ENCODE measurements around the gene BBS2.

The BBS2 gene

GRCh38 chr16:56480776-56481467 is 38.9 kb downstream of the BBS2 start:
- Histone ChIP-seq H3K4me1 (ENCODE audit: insufficient read depth, low read length) (no peaks in the 10 kb centered on the region), H3K9me3 (ENCODE audit: low read length) (no peaks in the 10 kb centered on the region), H3K4me3 (ENCODE audit: low read length) (no peak overlapping the region), H2AFZ (ENCODE audit: low read depth, low read length) (no peak overlapping the region), H3K27me3 (ENCODE audit: insufficient read depth, low read length) (no peaks in the 10 kb centered on the region), H3K36me3 (ENCODE audit: insufficient read depth, low read length) (peaks cover 65% of the 10 kb centered on the region)

DNA sequence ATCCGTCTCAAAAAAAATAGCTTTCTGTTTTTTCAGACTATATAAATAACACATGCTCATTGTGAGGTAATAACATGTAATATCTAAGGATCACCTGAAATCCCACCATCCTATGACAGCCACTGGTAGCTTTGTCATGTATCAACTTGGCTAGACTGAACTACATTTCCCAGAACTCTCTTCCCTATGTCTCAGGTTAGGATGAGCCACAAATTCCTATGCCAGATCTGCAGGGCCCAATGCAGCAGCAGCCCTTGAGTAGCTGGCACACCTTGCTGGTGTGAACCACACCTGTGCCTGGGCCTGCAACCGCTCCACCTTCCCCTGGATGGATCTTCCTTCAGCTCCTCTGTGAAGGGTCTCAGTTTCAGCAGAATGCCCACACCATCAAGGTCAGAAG is 40.4 kb downstream of the BBS2 start:
- H3K4me3 ChIP-seq (ENCODE audit: low read length) = no peak overlapping the region
- H3K4me1 ChIP-seq (ENCODE audit: insufficient read depth, low read length) = no peaks in the 10 kb centered on the region
- H3K36me3 ChIP-seq (ENCODE audit: insufficient read depth, low read length) = peaks cover 66% of the 10 kb centered on the region
- no peak overlapping the region for H2AFZ ChIP-seq (ENCODE audit: low read depth, low read length)
- H3K27me3 ChIP-seq (ENCODE audit: insufficient read depth, low read length) = no peaks in the 10 kb centered on the region
- H3K9me3 ChIP-seq (ENCODE audit: low read length) = no peaks in the 10 kb centered on the region

- Histone ChIP-seq H3K27me3 (ENCODE audit: insufficient read depth, low read length) (no peaks in the 10 kb centered on the region), H3K9me3 (ENCODE audit: low read length) (no peaks in the 10 kb centered on the region), H3K4me1 (ENCODE audit: insufficient read depth, low read length) (no peaks in the 10 kb centered on the region), H3K36me3 (ENCODE audit: insufficient read depth, low read length) (peaks cover 69% of the 10 kb centered on the region), H3K4me3 (ENCODE audit: low read length) (no peak overlapping the region), H2AFZ (ENCODE audit: low read depth, low read length) (no peak overlapping the region)
Observed at GRCh38 chr16:56478281-56479049, 41.4 kb downstream of the BBS2 start.

- Histone ChIP-seq H2AFZ (ENCODE audit: low read depth, low read length) (no peak overlapping the region), H3K27me3 (ENCODE audit: insufficient read depth, low read length) (no peaks in the 10 kb centered on the region), H3K36me3 (ENCODE audit: insufficient read depth, low read length) (peaks cover 72% of the 10 kb centered on the region), H3K4me3 (ENCODE audit: low read length) (no peak overlapping the region), H3K9me3 (ENCODE audit: low read length) (no peaks in the 10 kb centered on the region), H3K4me1 (ENCODE audit: insufficient read depth, low read length) (no peaks in the 10 kb centered on the region)
Observed at GRCh38 chr16:56477096-56477878, 42.5 kb downstream of the BBS2 start.

GRCh38 chr16:56475201-56475600 is 44.6 kb downstream of the BBS2 start:
- H3K4me3 ChIP-seq (ENCODE audit: low read length) = no peak overlapping the region
- H3K36me3 ChIP-seq (ENCODE audit: insufficient read depth, low read length) = peaks cover 86% of the 10 kb centered on the region

DNA sequence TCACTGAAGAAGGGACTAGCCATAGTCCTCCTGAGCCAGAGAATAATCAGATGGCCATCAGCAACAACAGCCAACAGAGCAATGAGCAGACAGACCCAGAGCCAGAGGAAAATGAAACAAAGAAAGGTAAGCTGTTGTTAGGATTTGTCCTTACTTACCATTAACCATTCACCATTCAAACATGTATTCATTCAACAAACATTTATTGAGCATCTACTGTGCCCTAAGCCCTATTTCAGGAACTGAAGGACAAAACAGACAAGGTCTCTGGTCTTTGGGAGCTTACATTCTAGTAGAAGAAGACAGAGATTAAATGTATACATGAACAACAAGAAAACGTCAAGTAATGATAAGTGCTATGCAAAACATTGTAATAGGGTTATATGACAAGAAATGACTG is 49.2 kb downstream of the BBS2 start:
- Histone ChIP-seq H3K9me3 (ENCODE audit: low read length) (no peaks in the 10 kb centered on the region), H3K27me3 (ENCODE audit: insufficient read depth, low read length) (no peaks in the 10 kb centered on the region), H3K4me1 (ENCODE audit: insufficient read depth, low read length) (no peaks in the 10 kb centered on the region), H3K36me3 (ENCODE audit: insufficient read depth, low read length) (peaks cover 87% of the 10 kb centered on the region), H3K4me3 (ENCODE audit: low read length) (no peak overlapping the region), H2AFZ (ENCODE audit: low read depth, low read length) (no peak overlapping the region)

More at GRCh38 chr16:56475201-56475600, 44.6 kb downstream of the BBS2 start:
- Histone ChIP-seq H3K4me1 (ENCODE audit: insufficient read depth, low read length) (no peaks in the 10 kb centered on the region), H2AFZ (ENCODE audit: low read depth, low read length) (no peak overlapping the region), H3K9me3 (ENCODE audit: low read length) (no peaks in the 10 kb centered on the region), H3K27me3 (ENCODE audit: insufficient read depth, low read length) (no peaks in the 10 kb centered on the region)

GRCh38 chr16:56470232-56470631 is 49.6 kb downstream of the BBS2 start:
- no peak overlapping the region for H2AFZ ChIP-seq (ENCODE audit: low read depth, low read length)
- peaks cover 85% of the 10 kb centered on the region for H3K36me3 ChIP-seq (ENCODE audit: insufficient read depth, low read length)
- no peaks in the 10 kb centered on the region for H3K9me3 ChIP-seq (ENCODE audit: low read length)
- no peaks in the 10 kb centered on the region for H3K4me1 ChIP-seq (ENCODE audit: insufficient read depth, low read length)
- no peaks in the 10 kb centered on the region for H3K27me3 ChIP-seq (ENCODE audit: insufficient read depth, low read length)
- H3K4me3 ChIP-seq (ENCODE audit: low read length) = no peak overlapping the region

DNA sequence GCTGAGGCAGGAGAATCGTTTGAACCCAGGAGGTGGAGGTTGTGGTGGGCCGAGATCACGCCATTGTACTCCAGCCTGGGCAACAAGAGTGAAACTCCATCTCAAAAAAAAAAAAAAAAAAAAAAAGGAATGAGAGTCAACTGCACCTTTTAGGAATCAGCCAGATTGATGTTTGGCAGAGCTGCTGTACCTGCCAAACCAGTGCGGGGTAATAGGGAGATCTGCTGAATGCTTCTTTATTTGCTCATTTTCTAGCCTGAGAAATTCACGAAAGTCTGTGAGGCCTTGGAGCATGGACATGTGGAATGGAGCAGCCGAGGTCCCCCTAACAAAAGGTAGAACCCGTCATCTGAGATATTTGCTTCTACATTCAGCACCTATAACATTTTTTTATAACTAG is 50.1 kb downstream of the BBS2 start:
- H3K27me3 ChIP-seq (ENCODE audit: insufficient read depth, low read length) = no peaks in the 10 kb centered on the region
- no peak overlapping the region for H2AFZ ChIP-seq (ENCODE audit: low read depth, low read length)
- H3K4me3 ChIP-seq (ENCODE audit: low read length) = no peak overlapping the region
- H3K4me1 ChIP-seq (ENCODE audit: insufficient read depth, low read length) = no peaks in the 10 kb centered on the region
- H3K36me3 ChIP-seq (ENCODE audit: insufficient read depth, low read length) = peaks cover 82% of the 10 kb centered on the region
- H3K9me3 ChIP-seq (ENCODE audit: low read length) = no peaks in the 10 kb centered on the region

DNA sequence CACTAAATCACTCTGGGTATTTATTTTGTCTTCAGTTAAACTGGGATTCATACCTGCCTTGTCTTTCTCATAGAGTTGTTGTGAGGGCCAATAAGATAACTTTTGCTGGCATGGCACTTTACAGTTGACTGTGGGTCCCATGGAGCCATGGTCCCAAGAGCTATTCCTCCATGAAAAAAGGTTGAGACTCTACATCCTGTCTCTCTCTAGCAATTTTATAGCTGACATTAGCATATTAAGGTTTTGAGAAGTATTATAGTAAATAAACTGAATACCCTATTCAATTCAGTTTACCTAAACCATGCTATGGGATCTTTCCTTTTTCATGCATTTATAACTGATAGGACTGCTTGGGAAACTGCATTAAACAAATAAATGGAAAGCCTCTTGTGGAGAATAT is 51.0 kb downstream of the BBS2 start:
- Histone ChIP-seq H3K4me1 (ENCODE audit: insufficient read depth, low read length) (no peaks in the 10 kb centered on the region), H3K27me3 (ENCODE audit: insufficient read depth, low read length) (no peaks in the 10 kb centered on the region), H2AFZ (ENCODE audit: low read depth, low read length) (no peak overlapping the region), H3K4me3 (ENCODE audit: low read length) (no peak overlapping the region), H3K36me3 (ENCODE audit: insufficient read depth, low read length) (peaks cover 84% of the 10 kb centered on the region), H3K9me3 (ENCODE audit: low read length) (no peaks in the 10 kb centered on the region)

DNA sequence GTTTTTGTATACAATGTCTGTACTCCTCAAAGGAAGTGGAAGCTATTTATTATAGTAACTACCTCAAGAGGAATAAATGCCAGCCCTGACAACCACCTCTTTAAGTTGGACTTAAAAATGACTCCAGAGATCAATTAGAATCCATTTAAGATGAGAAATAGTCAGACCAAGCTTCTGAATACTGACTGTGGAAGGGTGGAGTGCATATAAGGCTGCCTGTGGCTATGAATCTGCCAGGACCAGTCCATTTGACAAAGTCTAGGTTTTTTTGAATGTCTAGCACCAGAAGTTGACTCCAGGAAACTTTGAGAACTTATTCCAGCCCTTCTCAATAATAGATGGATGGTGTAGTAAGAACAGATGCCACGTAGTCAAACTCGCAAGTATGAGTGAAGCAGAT is 53.5 kb downstream of the BBS2 start:
- peaks cover 78% of the 10 kb centered on the region for H3K36me3 ChIP-seq (ENCODE audit: insufficient read depth, low read length)

GRCh38 chr16:56463153-56463552 is 56.7 kb downstream of the BBS2 start:
- no peak overlapping the region for H2AFZ ChIP-seq (ENCODE audit: low read depth, low read length)
- H3K4me1 ChIP-seq (ENCODE audit: insufficient read depth, low read length) = no peaks in the 10 kb centered on the region
- H3K4me3 ChIP-seq (ENCODE audit: low read length) = no peak overlapping the region
- H3K27me3 ChIP-seq (ENCODE audit: insufficient read depth, low read length) = no peaks in the 10 kb centered on the region
- peaks cover 74% of the 10 kb centered on the region for H3K36me3 ChIP-seq (ENCODE audit: insufficient read depth, low read length)
- H3K9me3 ChIP-seq (ENCODE audit: low read length) = no peaks in the 10 kb centered on the region

More for the DNA sequence above, 53.5 kb downstream of the BBS2 start:
- Histone ChIP-seq H3K9me3 (ENCODE audit: low read length) (no peaks in the 10 kb centered on the region), H2AFZ (ENCODE audit: low read depth, low read length) (no peak overlapping the region), H3K4me3 (ENCODE audit: low read length) (no peak overlapping the region), H3K4me1 (ENCODE audit: insufficient read depth, low read length) (no peaks in the 10 kb centered on the region), H3K27me3 (ENCODE audit: insufficient read depth, low read length) (no peaks in the 10 kb centered on the region)

GRCh38 chr16:56462064-56462796 is 57.6 kb downstream of the BBS2 start:
- no peak overlapping the region for H2AFZ ChIP-seq (ENCODE audit: low read depth, low read length)
- H3K27me3 ChIP-seq (ENCODE audit: insufficient read depth, low read length) = no peaks in the 10 kb centered on the region
- no peaks in the 10 kb centered on the region for H3K4me1 ChIP-seq (ENCODE audit: insufficient read depth, low read length)
- H3K4me3 ChIP-seq (ENCODE audit: low read length) = no peak overlapping the region
- peaks cover 77% of the 10 kb centered on the region for H3K36me3 ChIP-seq (ENCODE audit: insufficient read depth, low read length)
- H3K9me3 ChIP-seq (ENCODE audit: low read length) = no peaks in the 10 kb centered on the region

Data from neuron (in vitro differentiated cells).